Neural crest cell (in vitro differentiated cells): ENCODE data around the gene RPLP2. TPM values are rescaled to one million over a fixed set of nuclear protein-coding genes. Genes with fewer than 3 reads are reported as not detected.

Experiments used
- DNase-seq: peaks from one replicate; pipeline ENCODE4 v3.0.0; 2021; ENCODE audit warnings: low read depth, mixed read lengths, low spot score
- H3K27ac Mint-ChIP-seq: one replicate; pipeline ENCODE4 v1.8.0; 2021; ENCODE audit warnings: mild to moderate bottlenecking, mixed read lengths; ENCODE audit not compliant: unreplicated experiment
- H3K27me3 Mint-ChIP-seq: 2 replicates; pipeline ENCODE4 v1.8.0; 2021; ENCODE audit warnings: low read depth, mild to moderate bottlenecking, mixed read lengths
- H3K36me3 Mint-ChIP-seq: 2 replicates; pipeline ENCODE4 v1.8.0; 2021; ENCODE audit warnings: low read depth, mild to moderate bottlenecking, mixed read lengths
- H3K4me1 Mint-ChIP-seq: 2 replicates; pipeline ENCODE4 v1.8.0; 2021; ENCODE audit warnings: mixed read lengths
- H3K4me3 Mint-ChIP-seq: one replicate; pipeline ENCODE4 v1.8.0; 2021; ENCODE audit warnings: mild to moderate bottlenecking, mixed read lengths
- H3K9me3 Mint-ChIP-seq: 2 replicates; pipeline ENCODE4 v1.8.0; 2021; ENCODE audit warnings: mixed read lengths
- CTCF ChIP-seq: fragments of 200-600 bp; sonication (generic); conservative IDR thresholded peaks from 2 replicates; pipeline ENCODE4 v1.5.0; 2021; ENCODE audit warnings: antibody characterized with exemption, mild to moderate bottlenecking
- total RNA-seq: library from RNA; stranded (reverse); gene quantifications from 2 replicates; pipeline ENCODE4 v1.2.1, GENCODE V29; 2021

RPLP2 gene
- total RNA-seq, 1 donor from 2014 or later, result 1,810 TPM

- Mint-ChIP-seq H3K4me3 (peak overlapping the region; percentile 89), H3K36me3 (peaks cover 5% of the 10 kb centered on the region), H3K4me1 (peaks cover 18% of the 10 kb centered on the region), H3K9me3 (no peaks in the 10 kb centered on the region), H3K27ac (no peak overlapping the region), H3K27me3 (peaks cover 15% of the 10 kb centered on the region)
- peak; percentile 36 for TF ChIP-seq CTCF
- peak; percentile 64 for DNase-seq
Observed at GRCh38 chr11:844693-845644, 35.2 kb downstream of the RPLP2 start.

GRCh38 chr11:845872-846495 is 36.2 kb downstream of the RPLP2 start:
- TF ChIP-seq CTCF, result no peak
- H3K27ac Mint-ChIP-seq, result no peak overlapping the region
- H3K4me1 Mint-ChIP-seq, result peaks cover 11% of the 10 kb centered on the region
- peak overlapping the region; percentile 62 for H3K4me3 Mint-ChIP-seq
- H3K36me3 Mint-ChIP-seq, result no peaks in the 10 kb centered on the region
- no peaks in the 10 kb centered on the region for H3K9me3 Mint-ChIP-seq
- no peak for DNase-seq
- H3K27me3 Mint-ChIP-seq, result peaks cover 20% of the 10 kb centered on the region

GRCh38 chr11:846496-847098 is 36.8 kb downstream of the RPLP2 start:
- TF ChIP-seq CTCF, result no peak
- H3K36me3 Mint-ChIP-seq, result no peaks in the 10 kb centered on the region
- no peak overlapping the region for H3K27ac Mint-ChIP-seq
- H3K27me3 Mint-ChIP-seq, result peaks cover 25% of the 10 kb centered on the region
- no peak for DNase-seq
- H3K9me3 Mint-ChIP-seq, result no peaks in the 10 kb centered on the region
- peak overlapping the region; percentile 79 for H3K4me3 Mint-ChIP-seq
- peaks cover 6% of the 10 kb centered on the region for H3K4me1 Mint-ChIP-seq

GRCh38 chr11:847876-848275 is 38.1 kb downstream of the RPLP2 start:
- Mint-ChIP-seq H3K4me1 (peaks cover 6% of the 10 kb centered on the region), H3K27me3 (peaks cover 31% of the 10 kb centered on the region), H3K36me3 (no peaks in the 10 kb centered on the region), H3K4me3 (no peak overlapping the region), H3K27ac (no peak overlapping the region), H3K9me3 (no peaks in the 10 kb centered on the region)
- no peak for DNase-seq
- no peak for TF ChIP-seq CTCF

- no peak for DNase-seq
Observed at GRCh38 chr11:848380-848931, 38.7 kb downstream of the RPLP2 start.

More at GRCh38 chr11:848380-848931, 38.7 kb downstream of the RPLP2 start:
- Mint-ChIP-seq H3K27ac (no peak overlapping the region), H3K4me3 (peak overlapping the region; percentile 72), H3K9me3 (no peaks in the 10 kb centered on the region), H3K4me1 (peaks cover 6% of the 10 kb centered on the region), H3K36me3 (no peaks in the 10 kb centered on the region), H3K27me3 (peaks cover 28% of the 10 kb centered on the region)
- peak; percentile 72 for TF ChIP-seq CTCF
